Fibroblast of the conjunctiva (primary cell): ENCODE measurements around the gene GPR25.

Experiments
- DNase-seq: peaks from one replicate; pipeline ENCODE4 v3.0.0-alpha.2; 2010; ENCODE audit warnings: low read depth

The GPR25 gene

DNA sequence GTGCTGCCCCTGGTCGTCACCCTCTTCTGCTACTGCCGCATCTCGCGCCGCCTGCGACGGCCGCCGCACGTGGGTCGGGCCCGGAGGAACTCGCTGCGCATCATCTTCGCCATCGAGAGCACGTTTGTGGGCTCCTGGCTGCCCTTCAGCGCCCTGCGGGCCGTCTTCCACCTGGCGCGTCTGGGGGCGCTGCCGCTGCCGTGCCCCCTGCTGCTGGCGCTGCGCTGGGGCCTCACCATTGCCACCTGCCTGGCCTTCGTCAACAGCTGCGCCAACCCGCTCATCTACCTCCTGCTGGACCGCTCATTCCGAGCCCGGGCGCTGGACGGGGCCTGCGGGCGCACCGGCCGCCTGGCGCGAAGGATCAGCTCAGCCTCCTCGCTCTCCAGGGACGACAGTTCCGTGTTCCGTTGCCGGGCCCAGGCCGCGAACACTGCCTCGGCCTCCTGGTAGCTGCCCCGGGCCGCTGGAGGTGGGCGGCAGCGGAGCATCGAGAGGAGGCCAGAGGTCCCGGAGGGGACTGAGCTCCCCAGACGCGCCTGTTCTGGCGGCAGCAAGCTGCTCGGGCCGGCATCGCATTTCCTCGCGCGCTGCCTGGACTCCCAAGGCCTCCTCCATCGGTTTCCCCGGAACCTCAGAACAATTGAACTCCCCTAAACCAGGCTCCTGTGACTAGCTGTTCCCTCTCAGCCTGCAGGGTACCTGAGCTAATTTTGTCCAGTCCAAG lies 1.1 kb downstream of the GPR25 start:
- DNase-seq = no peak

DNA sequence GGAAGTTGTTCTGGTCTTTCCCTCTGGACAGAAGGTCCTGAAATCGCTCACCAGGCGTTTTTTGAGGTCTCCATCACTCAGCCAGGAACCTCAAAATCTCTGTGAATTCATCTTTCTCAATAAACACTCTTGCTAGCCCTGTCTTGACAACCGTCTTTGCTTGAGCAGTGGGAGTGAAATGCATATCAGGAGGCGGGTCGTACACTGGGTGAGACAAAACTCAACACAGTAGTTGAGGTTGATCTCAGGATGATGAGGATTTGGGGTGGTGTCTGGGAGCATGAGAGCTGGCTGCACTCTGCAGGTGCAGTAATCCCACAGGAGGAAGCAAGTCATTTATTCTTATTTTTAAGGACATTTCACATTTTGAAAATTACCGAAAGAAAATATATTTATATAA lies 1.9 kb downstream of the GPR25 start:
- DNase-seq = no peak

DNA sequence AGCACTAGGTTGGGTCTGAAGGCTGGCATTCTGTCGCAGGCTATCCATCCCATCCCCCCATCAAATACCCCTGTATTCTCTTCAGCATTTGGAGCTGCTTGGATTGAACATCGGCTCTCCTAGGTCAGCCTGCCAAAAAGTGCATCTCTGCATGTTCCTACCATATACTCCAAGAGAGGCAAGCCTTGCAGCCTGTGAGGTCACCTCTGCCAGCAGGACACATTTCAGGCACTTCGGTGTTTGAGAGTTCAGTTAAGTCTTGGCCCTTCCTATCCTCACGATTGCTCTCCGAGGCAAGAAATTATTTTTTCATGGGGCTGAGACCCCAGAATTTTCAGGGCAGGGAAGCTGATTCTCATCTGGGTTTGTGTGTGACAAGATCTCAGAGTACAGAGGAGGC lies 2.6 kb downstream of the GPR25 start:
- DNase-seq = no peak

DNA sequence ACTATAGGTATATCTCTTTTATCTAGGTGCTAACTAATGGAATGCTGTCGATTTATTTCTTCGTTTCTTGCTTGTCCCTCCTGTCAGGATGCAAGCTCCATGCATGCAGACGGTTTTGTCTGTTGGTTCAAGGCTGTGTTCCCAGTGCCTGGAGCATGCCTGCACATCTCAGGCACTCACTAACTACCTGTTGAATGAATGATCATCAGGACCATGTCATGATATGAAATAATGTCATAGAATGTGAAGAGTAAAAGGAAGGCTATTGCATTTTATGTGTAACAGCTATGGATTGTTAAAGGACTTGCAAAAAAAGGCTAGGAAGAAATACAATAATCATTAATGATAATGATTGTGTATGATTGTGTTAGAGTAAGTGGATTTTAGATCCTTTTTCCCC lies 4.2 kb downstream of the GPR25 start:
- DNase-seq = no peak

GRCh38 chr1:200877839-200878551 lies 5.2 kb downstream of the GPR25 start:
- DNase-seq = no peak

- DNase-seq = no peak
Measured at GRCh38 chr1:200880212-200880611, 7.4 kb downstream of the GPR25 start.

GRCh38 chr1:200883118-200883517 lies 10.3 kb downstream of the GPR25 start:
- no peak for DNase-seq

GRCh38 chr1:200885623-200886402 lies 13.0 kb downstream of the GPR25 start:
- DNase-seq = no peak

DNA sequence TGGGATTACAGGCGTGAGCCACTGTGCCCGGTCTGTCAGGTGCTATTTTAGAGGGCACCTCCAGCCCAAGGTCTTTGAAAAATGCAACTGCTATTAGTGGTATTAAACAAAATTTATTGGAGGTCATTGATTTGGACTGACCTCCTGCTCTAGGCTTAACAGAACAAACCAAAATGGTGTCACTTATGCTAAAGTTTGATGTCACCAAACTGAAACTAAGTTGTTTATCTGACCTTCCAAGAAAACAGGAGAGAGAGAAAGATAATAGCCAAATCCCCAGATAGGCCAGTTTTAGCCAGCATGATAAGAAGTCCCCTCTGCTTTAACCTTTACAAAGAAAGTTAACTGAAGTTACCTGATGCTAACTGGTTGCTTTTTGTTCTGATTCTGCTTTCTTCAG lies 13.8 kb downstream of the GPR25 start:
- no peak for DNase-seq

GRCh38 chr1:200887036-200887435 lies 14.3 kb downstream of the GPR25 start:
- DNase-seq = no peak

GRCh38 chr1:200887772-200888348 lies 15.1 kb downstream of the GPR25 start:
- DNase-seq = no peak

DNA sequence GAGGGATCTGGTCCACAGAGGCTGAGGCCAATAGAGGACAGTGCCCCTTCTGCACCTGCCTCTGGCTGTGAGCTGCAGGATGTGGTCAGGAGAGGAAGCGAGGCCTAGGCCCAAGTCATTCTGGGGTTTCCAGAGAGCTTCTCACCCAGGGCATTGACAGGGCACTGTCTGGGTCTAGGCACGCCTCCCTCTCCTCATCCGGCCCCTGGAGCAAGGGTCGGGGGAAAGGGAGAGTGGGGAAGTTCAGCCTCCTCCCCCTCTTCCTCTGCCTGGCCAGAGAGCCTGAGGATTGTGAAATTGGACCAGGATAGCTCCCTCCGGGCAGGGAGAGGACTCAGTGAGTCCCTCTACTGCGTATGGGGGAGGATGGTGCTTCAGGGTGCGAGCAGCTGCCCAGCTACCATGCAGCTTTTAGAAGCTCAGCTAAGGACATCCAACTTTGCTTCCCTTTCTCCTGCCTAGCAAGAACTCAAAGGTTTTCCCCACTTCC lies 15.6 kb downstream of the GPR25 start:
- no peak for DNase-seq

DNA sequence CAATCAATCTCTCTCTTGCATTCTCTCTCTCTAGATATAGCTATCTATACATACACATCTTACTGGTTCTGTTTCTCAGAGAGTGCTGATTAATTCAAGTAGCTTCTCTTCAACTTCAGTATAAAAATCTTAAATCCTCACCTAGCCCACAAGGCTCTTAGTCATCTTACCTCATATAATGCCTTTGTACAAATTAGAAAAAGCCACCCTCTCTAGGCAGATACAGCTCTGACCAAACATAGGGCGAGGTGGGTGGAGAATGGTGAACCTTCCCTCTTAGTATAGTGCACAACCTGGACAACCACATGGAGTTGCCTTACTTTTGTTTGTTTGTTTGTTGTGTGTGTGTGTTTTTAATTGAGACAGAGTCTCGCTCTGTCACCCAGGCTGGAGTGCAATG lies 16.8 kb downstream of the GPR25 start:
- DNase-seq = no peak

DNA sequence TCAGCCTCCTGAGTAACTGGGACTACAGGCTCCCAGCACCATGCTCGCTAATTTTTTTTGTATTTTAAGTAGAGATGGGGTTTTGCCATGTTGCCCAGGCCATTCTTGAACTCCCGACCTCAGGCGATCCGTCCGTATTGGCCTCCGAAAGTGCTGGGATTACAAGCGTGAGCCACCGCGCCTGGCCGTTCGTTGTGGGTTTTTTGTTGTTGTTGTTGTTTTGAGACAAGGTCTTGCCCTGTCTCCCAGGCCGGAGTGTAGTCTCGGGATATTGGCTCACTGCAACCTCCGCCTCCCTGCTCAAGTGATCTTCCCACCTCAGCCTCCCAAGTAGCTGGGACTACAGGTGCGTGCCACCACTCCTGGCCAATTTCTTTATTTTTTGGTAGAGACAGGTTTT lies 17.2 kb downstream of the GPR25 start:
- DNase-seq = no peak

DNA sequence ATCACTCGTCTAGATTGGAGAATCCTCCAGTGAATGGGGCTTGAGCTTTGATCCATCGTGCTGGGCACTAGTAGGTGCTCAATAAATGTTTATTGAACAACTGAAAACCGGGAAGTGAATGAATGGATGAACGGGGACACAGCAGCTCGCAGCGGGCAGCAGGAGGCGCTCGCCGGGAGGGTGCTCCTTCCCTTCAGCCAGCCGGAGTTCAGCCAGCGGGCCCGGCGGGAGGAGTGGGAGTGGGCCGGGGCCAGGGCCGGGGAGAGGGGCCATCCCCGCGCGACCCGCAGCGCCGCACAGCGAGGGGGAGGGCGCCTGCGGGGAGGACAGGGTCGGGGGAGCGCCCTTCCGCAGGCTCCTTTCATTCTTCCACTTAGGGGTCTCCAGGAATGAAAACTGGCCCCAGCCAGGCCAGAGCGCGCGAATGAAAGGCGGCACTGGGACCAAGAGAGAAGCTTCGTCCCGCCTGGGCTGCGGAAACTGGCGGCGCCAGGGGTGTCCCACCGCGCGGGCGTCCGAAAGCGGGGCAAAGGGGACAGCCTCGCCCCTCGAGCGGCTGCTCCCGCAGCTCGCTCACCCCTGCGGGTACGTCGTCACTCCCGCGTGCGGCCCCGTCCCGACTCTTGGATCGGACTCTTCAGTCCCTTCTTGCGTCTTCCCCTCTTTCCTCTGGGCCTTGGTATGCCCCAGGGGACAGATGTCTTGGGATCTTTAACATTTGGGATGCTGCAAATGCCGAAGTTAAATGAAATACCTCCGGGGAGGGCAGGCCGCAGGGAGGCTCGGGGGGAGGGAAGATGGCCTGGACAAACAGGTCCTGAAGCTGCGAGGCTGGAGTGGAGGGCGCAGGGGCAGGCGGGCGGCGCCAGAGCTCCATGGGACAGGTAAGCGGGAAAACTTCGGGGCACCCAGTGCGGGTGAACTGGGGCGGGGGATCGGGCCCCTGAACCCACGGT lies 18.3 kb downstream of the GPR25 start:
- DNase-seq = no peak

DNA sequence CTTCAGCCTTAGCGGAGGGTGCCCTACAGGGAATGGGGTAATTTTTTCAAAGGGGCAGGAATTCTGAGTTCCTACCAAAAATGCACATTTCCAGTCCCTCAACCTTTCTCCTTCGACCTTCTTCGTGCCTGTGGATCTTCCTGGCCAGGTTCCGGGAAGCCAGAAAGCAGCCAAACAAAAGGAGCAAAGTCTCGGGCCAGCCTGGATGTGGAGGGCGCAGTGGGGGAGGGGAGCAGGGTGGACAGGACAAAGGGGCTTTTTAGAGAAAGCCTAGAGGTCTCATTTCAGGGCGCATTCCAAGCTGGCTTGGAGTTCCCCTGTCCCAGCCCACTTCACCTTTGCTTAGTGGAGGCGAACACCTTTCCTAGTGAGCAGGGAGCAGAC lies 19.0 kb downstream of the GPR25 start:
- no peak for DNase-seq

DNA sequence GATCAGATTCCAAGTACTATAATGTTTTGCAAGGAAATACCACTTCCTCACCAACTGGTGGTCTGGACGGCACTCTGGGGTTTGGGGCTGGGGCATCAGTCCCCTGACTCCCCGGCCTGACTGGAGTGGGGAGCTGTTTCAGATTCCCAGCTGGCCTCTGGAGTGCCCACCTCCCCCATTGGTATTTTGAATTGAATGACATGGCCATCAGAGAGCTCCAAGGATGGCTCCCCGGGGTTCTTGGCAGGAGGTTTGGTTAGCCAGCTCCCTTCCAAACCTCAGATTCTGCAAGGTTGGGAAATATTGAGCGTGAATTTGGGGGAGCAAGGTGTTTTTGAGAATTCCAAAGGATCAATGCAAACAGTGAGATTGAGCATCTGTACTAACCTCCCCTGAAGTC lies 19.8 kb downstream of the GPR25 start:
- no peak for DNase-seq

- no peak for DNase-seq
Measured at GRCh38 chr1:200892958-200893357, 20.2 kb downstream of the GPR25 start.

DNA sequence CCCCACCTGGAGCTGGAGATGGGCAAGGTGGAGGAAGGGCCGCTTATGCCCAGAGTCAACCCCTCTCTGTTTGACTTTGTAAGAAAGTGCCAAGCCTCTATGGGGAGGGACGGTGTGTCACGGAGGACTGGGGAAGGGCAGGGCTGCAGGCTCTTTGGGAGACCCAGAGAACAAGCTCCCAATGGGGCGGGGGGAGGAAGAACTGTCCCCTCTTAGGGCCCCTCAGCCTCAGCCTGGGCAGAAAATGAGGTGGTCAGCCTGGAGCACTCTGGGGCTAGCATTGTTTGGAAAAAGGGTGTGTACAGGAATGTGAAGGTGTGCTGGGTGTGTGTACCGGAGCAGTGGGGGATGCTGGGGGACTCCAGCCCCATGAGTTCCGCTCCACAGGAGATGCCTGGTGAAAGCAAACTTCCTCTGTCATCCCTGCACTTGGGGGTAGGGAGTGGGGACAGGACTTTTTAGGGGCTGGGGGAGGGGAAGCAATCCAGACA lies 20.7 kb downstream of the GPR25 start:
- no peak for DNase-seq

GRCh38 chr1:200894712-200895442 lies 22.1 kb downstream of the GPR25 start, which contains the start of gene INAVA:
INAVA (plus strand) TSS chr1:200894900; CDS start chr1:200898401, 3,501 bp downstream.
- DNase-seq = no peak

DNA sequence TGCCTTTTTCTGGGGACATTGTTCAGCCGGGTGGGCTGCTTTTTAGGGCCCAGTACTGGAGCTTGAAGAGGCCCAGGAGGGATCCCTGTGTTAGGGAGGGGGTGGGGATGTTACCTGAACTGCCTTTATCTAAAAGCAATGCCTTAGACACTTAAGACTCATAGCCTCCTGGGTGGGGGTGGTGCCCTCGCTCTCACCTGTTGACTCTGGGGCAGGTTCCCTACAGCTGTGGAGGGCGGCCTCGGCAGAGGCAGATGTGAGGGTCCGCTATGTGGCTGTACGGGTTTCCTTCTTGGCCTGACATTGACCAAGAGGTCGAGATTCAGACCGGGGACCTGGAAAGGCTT lies 22.6 kb downstream of the GPR25 start:
- DNase-seq = no peak
